HG03520 (cell line): Measurements from ENCODE around the gene NUP62.

Experiments used
- ATAC-seq: cut with Tn5 transposase; IDR thresholded peaks from one replicate; pipeline ENCODE4 v1.9.1; 2021; ENCODE audit warnings: mild to moderate bottlenecking, moderate library complexity; ENCODE audit not compliant: unreplicated experiment

NUP62 gene

GRCh38 chr19:49881672-49882394 lies 47.5 kb downstream of the NUP62 start:
- ATAC-seq = no peak

- no peak for ATAC-seq
These were observed 48.1 kb downstream of the NUP62 start for GRCh38 chr19:49881186-49881585.

- no peak for ATAC-seq
These were observed 49.0 kb downstream of the NUP62 start for GRCh38 chr19:49880162-49880869.

GRCh38 chr19:49879243-49879963 lies 49.9 kb downstream of the NUP62 start:
- ATAC-seq = no peak

- no peak for ATAC-seq
These were observed 50.6 kb downstream of the NUP62 start for GRCh38 chr19:49878744-49879070.

GRCh38 chr19:49877879-49878743 lies 51.2 kb downstream of the NUP62 start:
- peak; percentile 34 for ATAC-seq

- ATAC-seq = peak; percentile 45
These were observed 52.1 kb downstream of the NUP62 start, which contains the start of the genes AKT1S1 and TBC1D17 for GRCh38 chr19:49877020-49877878. Gene AKT1S1 (minus strand): TSS chr19:49877355. CDS start chr19:49873295, 4,060 bp downstream. Gene TBC1D17 (plus strand): TSS chr19:49877702. CDS start chr19:49877724, 22 bp downstream.

- ATAC-seq = peak; percentile 42
These were observed 52.8 kb downstream of the NUP62 start for GRCh38 chr19:49876422-49877019.

GRCh38 chr19:49875857-49876421 lies 53.4 kb downstream of the NUP62 start:
- ATAC-seq = no peak

- no peak for ATAC-seq
These were observed 54.1 kb downstream of the NUP62 start for GRCh38 chr19:49875177-49875576.

GRCh38 chr19:49874503-49875157 lies 54.7 kb downstream of the NUP62 start:
- no peak for ATAC-seq

- no peak for ATAC-seq
These were observed 55.5 kb downstream of the NUP62 start for GRCh38 chr19:49873834-49874233.

- no peak for ATAC-seq
These were observed 56.2 kb downstream of the NUP62 start for GRCh38 chr19:49873129-49873521.

GRCh38 chr19:49872245-49873128 lies 56.8 kb downstream of the NUP62 start:
- ATAC-seq = no peak

- no peak for ATAC-seq
These were observed 57.8 kb downstream of the NUP62 start for GRCh38 chr19:49871349-49871985.

GRCh38 chr19:49870309-49870901 lies 58.9 kb downstream of the NUP62 start:
- no peak for ATAC-seq
